KMS-11 (cell line): ENCODE measurements around the gene SRR.
A peak's percentile ranks its signal among the peaks of the same experiment; 100 is the strongest.

ENCODE experiments used
- H2AFZ ChIP-seq: fragments of 200-600 bp; sonication (generic); 2 replicates; pipeline ENCODE4 v1.6.1; 2016; ENCODE audit warnings: antibody characterized with exemption, mixed run types, low read depth
- H3K27ac ChIP-seq: fragments of 200-600 bp; sonication (generic); 2 replicates; pipeline ENCODE4 v1.6.1; 2016; ENCODE audit warnings: mild to moderate bottlenecking, mixed run types
- H3K27me3 ChIP-seq: fragments of 200-600 bp; sonication (generic); 2 replicates; pipeline ENCODE4 v1.6.1; 2017; ENCODE audit warnings: mild to moderate bottlenecking, low read depth, mixed run types, moderate library complexity; ENCODE audit not compliant: insufficient read depth
- H3K36me3 ChIP-seq: fragments of 200-600 bp; sonication (generic); 2 replicates; pipeline ENCODE4 v1.6.1; 2017; ENCODE audit warnings: mild to moderate bottlenecking, mixed run types; ENCODE audit not compliant: insufficient read depth
- H3K4me1 ChIP-seq: fragments of 200-600 bp; sonication (generic); 2 replicates; pipeline ENCODE4 v1.6.1; 2016; ENCODE audit warnings: mild to moderate bottlenecking, low read depth, mixed run types; ENCODE audit not compliant: poor library complexity, severe bottlenecking
- H3K4me2 ChIP-seq: fragments of 200-600 bp; sonication (generic); 2 replicates; pipeline ENCODE4 v1.7.0; 2016; ENCODE audit warnings: mild to moderate bottlenecking, mixed run types
- H3K4me3 ChIP-seq: fragments of 200-600 bp; sonication (generic); IDR thresholded peaks from 2 replicates; pipeline ENCODE4 v1.6.1; 2017; ENCODE audit warnings: low read depth, low read length, mixed read lengths; ENCODE audit not compliant: insufficient read depth
- H3K79me2 ChIP-seq: fragments of 200-600 bp; sonication (generic); 2 replicates; pipeline ENCODE4 v1.6.1; 2016; ENCODE audit warnings: low read depth, mixed run types; ENCODE audit not compliant: insufficient read depth
- H3K9ac ChIP-seq: fragments of 200-600 bp; sonication (generic); 2 replicates; pipeline ENCODE4 v1.6.1; 2016; ENCODE audit warnings: mild to moderate bottlenecking, mixed run types
- H4K20me1 ChIP-seq: fragments of 200-600 bp; sonication (generic); 2 replicates; pipeline ENCODE4 v1.6.1; 2016; ENCODE audit warnings: mild to moderate bottlenecking, mixed run types; ENCODE audit not compliant: insufficient read depth
- CTCF ChIP-seq: fragments of 200-600 bp; sonication (generic); conservative IDR thresholded peaks from 2 replicates; pipeline ENCODE4 v1.6.1; 2017; ENCODE audit warnings: low read depth, mild to moderate bottlenecking, antibody characterized with exemption, low read length, moderate library complexity, mixed read lengths

SRR gene

GRCh38 chr17:2275722-2276121 is 28.0 kb upstream of the SRR start:
- H4K20me1 ChIP-seq = no peaks in the 10 kb centered on the region
- H3K4me2 ChIP-seq = no peak overlapping the region
- no peak overlapping the region for H3K9ac ChIP-seq
- no peak overlapping the region for H3K27ac ChIP-seq
- H3K4me3 ChIP-seq = no peak overlapping the region
- H3K36me3 ChIP-seq = no peaks in the 10 kb centered on the region
- TF ChIP-seq CTCF = no peak
- H3K27me3 ChIP-seq = no peaks in the 10 kb centered on the region
- no peaks in the 10 kb centered on the region for H3K79me2 ChIP-seq
- H2AFZ ChIP-seq = no peak overlapping the region
- peaks cover 13% of the 10 kb centered on the region for H3K4me1 ChIP-seq

- Histone ChIP-seq H3K9ac (no peak overlapping the region), H3K4me3 (no peak overlapping the region), H3K27ac (no peak overlapping the region), H3K27me3 (no peaks in the 10 kb centered on the region), H4K20me1 (no peaks in the 10 kb centered on the region), H2AFZ (no peak overlapping the region), H3K36me3 (no peaks in the 10 kb centered on the region), H3K4me2 (no peak overlapping the region), H3K79me2 (no peaks in the 10 kb centered on the region), H3K4me1 (peaks cover 22% of the 10 kb centered on the region)
- TF ChIP-seq CTCF = no peak
These were observed 26.1 kb upstream of the SRR start for GRCh38 chr17:2277429-2278170.

GRCh38 chr17:2279707-2280106 is 24.0 kb upstream of the SRR start:
- Histone ChIP-seq H3K9ac (no peak overlapping the region), H3K4me3 (no peak overlapping the region), H3K27me3 (no peaks in the 10 kb centered on the region), H2AFZ (no peak overlapping the region), H3K79me2 (no peaks in the 10 kb centered on the region), H3K36me3 (no peaks in the 10 kb centered on the region), H3K4me1 (peaks cover 22% of the 10 kb centered on the region), H3K27ac (no peak overlapping the region), H3K4me2 (no peak overlapping the region), H4K20me1 (no peaks in the 10 kb centered on the region)
- no peak for TF ChIP-seq CTCF

GRCh38 chr17:2282297-2282873 is 21.4 kb upstream of the SRR start:
- Histone ChIP-seq H4K20me1 (no peaks in the 10 kb centered on the region), H3K4me3 (no peak overlapping the region), H3K27ac (no peak overlapping the region), H3K9ac (no peak overlapping the region), H3K27me3 (no peaks in the 10 kb centered on the region), H3K79me2 (no peaks in the 10 kb centered on the region), H3K4me2 (peak overlapping the region; percentile 8; the same call in 1 of the 2 replicates), H3K4me1 (peaks cover 16% of the 10 kb centered on the region), H2AFZ (no peak overlapping the region), H3K36me3 (no peaks in the 10 kb centered on the region)
- peak; percentile 55 for TF ChIP-seq CTCF
